ENCODE results near the gene RAB33B.
"Not testable (repeated sequence)": the region's sequence is repeated elsewhere in the genome, so short reads cannot be mapped to it uniquely, and the experiment has no call there.

Gene RAB33B

DNA sequence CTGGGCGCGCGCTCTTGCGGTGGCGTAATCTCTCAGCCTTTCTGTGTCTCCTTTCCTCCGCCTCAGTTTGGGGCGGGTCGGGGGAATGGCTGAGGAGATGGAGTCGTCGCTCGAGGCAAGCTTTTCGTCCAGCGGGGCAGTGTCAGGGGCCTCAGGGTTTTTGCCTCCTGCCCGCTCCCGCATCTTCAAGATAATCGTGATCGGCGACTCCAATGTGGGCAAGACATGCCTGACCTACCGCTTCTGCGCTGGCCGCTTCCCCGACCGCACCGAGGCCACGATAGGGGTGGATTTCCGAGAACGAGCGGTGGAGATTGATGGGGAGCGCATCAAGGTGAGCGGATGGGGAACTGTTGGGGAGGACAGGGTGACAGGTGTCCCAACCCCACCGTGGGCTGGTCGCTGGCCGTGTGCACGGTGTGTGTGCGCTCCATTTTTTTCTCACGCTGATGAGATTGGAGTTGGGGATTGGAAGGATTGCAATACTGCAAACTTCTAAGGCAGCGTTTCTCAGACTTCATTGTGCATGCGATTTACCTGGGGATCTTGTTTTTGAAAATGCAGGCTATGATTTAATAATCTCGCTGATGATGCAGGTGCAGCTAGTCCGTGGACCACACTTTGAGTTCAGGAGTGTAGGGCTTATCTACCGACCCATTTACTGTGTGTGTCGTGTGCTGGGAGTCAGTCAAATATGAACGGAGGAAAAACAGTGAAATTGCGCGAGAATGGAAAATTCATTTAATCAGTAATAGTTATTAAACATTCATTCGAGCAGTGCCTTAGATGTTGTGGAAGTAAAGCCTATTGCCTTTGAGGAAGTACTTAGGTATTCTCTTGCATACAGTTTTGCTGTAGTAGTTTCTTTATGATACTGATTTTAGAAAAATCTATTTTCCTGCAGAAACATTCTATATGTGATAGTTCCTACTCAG, at the start of gene RAB33B:
Gene RAB33B, plus strand, starts transcription at position 11 of the 935 bp plus-strand sequence. Its CDS starts 75 bp downstream, at position 86.
- DNase-seq = no peak

DNA sequence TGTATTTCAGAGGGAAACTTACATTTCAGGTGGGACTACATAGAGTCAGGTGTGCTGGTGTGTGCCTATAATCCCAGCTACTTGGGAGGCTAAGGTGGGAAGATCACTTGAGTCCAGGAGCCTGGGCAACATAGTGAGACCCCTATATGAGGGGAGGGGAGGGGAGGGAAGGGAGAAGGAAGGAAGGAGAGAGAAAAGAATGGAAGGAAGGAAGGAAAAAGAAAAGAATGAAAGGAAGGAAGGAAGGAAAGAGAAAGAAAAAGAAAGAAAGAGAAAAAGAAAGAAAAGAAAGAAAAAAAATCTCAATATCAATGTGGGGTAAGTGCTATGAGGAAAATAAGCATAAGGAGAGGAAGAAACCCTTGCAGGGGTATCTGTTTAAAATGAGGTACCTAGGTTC, 43.6 kb upstream of the RAB33B start:
- no peak for DNase-seq

DNA sequence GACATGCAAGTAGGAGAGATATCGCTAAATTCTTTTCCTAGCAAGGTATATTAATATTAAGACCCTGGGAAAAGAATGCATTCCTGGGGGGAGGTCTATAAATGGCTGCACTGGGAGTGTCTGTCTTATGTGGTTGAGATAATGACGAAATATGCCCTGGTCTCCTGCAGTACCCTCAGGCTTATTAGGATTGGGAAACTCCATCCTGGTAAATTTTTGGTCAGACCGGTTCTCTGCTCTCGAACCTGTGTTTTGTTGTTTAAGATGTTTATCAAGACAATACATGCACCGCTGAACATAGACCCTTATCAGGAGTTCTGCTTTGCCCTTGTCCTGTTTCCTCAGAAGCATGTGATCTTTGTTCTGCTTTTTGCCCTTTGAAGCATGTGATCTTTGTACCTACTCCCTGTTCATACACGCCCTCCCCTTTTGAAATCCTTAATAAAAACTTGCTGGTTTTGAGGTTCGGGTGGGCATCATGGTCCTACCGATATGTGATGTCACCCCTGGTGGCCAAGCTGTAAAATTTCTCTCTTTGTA, 39.2 kb upstream of the RAB33B start:
- not testable (repeated sequence) for DNase-seq

DNA sequence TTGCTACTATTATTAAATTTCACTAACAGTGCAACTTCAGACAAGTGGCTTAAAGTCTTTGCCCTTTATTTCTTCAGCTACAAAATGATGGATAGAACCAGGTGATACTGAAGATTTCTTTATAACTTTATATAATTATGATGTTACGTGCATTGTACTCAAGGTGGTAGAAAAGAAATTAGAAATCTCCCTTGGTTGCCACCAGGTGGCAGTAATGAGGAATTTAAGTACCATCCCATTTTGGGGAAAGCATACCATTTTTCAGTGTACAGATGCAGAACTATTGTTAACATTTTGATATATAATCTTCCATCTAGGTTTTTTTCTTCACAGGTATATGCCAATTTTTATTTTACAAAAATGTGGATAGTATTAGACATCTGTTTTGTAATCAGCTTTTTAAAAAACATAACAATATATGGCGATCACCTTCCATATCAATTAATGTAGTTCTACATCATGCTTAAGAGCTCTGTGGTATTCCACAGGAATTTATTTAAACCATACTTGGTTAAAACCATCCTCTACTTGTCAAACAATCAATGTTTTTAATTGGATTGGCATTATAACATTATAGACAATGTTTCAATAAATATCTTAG, 37.7 kb upstream of the RAB33B start:
- DNase-seq = peak in 1 of 2 donors; percentile 26

DNA sequence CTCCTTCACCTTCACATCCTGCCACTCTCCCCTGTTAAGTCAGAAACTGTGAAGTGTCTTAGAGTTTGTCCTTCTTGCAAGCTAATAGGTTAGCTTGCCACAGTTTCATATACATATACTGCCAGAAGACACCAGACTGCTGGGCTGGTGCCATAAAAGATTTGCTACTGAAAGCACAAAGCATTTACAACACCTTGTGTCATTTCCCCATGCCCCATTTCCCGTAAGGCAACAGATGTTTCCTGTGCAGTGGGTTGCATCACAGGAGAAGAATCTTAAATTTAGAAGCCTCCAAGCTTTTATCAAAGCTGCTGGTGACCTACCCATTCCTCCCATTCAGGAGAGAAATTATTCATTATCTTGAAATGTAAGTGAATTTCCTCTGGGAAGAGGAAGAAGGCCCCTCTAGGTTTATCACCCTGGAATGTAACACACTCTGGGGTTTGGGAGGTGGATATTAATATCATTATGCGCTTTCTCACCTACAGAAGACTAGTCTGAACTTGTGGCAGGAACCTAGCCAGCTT, 34.5 kb upstream of the RAB33B start:
- DNase-seq = peak in 1 of 2 donors; percentile 8

DNA sequence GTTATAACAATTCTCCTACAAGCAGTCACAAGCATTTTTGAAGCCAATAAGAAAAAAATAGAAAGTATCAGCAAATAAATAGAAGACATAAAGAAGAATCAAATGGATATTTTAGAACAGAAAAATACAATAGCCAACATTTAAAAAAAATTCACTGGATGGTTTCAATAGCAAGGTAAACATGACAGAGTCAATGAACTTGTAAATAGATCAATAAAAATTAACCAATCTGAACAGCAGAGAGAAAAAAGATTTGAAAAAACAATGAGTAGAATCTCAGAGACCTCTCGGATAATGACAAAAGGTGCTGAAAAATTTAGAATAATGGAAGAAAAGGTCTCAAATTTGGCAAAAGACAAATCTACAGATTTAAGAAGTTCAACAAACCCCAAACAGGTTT, 33.3 kb upstream of the RAB33B start:
- no peak for DNase-seq

DNA sequence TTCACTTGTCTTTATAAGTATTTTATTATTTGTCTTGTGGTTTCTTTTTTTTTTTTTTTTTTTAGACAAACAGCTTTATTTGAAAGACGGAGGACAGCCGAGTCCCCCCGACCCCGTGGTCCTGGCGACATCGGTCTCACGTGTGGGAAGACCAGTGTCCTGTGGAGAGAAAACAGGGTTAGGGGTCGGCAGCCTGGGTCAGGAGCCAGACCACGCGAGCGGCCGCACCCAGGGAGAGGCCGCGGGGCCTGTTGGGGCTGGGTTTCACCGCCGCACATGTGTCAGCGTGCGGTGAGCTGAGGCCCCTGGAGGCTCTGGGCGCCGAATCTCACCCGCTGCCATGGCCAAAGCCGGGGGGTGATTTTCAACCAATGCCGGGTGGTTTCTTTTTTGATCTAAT, 17.8 kb upstream of the RAB33B start:
- DNase-seq = no peak

DNA sequence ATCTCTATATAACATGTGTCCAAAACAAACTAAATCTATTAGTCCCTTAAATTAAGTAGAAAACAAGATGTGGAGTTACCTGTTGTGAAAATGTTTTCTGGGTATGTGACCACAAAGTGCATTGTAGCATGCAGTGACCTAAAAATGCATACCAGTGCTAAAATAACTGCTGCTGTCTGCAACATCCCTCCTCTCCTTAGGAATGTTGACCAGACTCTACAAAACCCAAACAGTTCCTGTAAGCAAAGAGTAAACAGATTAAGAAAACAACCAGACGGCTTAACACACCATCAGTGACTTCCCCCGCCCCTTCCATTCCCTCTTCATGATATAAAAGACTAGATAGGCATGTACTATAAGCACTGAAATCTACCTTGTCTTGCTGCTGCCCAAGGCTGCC, 15.8 kb upstream of the RAB33B start:
- no peak for DNase-seq

DNA sequence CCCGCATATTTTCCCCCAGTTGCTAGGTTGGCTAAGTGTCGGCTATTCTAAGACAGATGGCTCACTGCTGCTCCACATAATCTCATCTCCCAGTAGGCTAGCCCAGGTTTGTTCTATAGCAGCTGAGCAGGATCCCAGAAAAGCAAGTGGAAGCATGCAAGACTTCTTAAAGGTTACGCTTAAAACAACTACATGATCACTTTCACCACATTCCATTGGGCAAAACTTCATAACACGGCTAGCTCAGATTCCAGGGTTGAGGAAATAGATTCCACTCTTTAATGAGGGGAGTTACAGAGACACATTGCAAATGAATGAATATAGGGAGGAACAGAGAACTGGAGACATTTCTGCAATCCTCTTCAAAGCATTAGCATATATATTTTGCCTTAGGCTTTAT, 12.9 kb upstream of the RAB33B start:
- no peak for DNase-seq

DNA sequence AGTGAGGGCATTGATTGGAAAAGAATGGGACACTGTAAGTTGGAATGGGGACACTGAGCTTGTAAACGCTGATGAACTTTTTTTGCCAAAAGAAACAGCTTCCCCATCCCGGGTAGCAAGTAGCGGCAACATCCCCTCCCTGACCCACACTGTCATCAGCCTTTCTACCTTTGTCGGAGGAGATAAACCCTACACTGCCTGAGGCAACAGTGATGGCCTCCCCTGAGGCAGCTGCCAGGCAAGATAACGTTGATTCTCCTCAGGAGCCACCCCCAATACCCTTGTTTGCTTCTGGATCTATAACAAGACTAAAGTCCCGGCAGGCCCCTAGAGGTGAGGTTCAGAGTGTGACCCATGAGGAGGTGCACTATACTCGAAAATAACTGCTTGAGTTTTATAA, 10.3 kb upstream of the RAB33B start:
- no peak for DNase-seq

DNA sequence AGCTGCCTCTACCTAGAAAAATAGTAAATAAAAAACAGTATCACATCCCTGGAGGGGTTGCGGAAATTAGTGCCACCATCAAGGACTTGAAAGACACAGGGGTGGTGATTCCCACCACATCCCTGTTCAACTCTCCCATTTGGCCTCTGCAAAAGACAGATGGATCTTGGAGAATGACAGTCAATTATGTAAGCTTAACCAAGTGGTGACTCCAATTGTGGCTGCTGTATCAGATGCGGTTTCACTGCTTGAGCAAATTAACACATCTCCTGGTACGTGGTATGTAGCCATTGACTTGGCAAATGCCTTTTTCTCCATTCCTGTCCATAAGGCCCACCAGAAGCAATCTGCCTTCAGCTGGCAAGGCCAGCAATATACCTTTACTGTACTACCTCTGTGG, 9.0 kb upstream of the RAB33B start:
- DNase-seq = not testable (repeated sequence)

DNA sequence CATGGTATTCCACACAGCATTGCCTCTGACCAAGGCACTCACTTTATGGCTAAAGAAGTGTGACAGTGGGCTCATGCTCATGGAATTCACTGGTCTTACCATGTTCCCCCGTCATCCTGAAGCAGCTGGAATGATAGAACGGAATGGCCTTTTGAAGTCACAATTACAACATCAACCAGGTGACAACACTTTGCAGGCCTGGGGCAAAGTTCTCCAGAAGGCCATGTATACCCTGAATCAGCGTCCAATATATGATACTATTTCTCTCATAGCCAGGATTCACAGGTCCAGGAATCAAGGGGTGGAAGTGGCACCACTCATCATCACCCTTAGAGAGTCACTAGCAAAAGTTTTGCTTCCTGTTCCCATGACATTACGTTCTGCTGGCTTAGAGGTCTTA, 6.8 kb upstream of the RAB33B start:
- not testable (repeated sequence) for DNase-seq

DNA sequence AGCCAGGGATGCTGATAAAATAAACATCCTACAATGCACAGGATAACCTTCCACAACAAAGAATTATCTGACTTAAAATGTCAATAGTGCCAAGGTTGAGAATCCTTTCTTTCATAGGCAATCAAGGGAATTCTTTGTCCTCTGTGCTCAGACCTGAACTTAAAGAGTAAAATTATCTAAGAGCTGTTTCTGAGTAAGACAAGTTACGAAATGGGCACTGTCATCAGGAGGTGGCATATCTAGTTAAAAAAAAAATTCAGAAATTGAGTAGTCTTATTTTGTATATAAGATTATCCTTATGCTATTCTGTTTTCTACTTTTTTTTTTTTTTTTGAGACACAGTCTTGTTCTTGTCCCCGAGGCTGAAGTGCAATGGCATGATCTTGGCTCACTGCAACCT, 3.3 kb upstream of the RAB33B start:
- DNase-seq = no peak

DNA sequence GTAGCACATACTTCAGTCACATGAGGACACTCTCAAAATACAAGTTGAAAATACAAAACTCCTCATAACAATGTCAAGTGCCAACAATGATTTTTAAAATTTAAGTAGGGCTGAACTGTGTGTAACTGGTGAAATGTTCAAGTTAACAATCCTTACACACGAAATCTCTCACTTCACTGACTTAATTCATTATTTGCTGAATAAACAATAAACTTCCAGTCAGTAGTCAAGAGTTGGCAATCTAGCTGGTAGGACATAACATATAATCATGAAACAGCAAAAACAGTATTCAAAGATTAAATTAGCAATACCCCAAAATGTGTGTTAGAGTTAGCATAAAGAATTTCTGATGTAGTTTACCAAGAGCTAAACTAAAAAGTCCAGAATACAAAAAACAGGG, 1.9 kb upstream of the RAB33B start:
- no peak for DNase-seq

DNA sequence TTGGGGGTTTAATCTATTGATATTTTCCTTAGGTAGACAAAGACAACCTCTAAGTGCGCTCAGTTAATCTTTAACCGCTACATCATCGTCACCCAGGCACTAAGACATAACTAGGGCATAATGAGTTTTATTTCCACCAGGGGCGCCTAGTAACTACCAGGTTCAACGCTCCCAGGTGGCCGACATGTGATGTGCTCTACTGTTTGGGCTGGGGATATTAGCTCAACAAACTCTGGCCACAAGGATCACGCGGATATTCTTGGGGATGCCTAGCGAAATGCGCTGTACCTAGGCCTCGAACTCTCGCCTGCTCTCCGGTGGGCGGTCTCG, 915 bp upstream of the RAB33B start:
- DNase-seq = peak; percentile 67 to 69

DNA sequence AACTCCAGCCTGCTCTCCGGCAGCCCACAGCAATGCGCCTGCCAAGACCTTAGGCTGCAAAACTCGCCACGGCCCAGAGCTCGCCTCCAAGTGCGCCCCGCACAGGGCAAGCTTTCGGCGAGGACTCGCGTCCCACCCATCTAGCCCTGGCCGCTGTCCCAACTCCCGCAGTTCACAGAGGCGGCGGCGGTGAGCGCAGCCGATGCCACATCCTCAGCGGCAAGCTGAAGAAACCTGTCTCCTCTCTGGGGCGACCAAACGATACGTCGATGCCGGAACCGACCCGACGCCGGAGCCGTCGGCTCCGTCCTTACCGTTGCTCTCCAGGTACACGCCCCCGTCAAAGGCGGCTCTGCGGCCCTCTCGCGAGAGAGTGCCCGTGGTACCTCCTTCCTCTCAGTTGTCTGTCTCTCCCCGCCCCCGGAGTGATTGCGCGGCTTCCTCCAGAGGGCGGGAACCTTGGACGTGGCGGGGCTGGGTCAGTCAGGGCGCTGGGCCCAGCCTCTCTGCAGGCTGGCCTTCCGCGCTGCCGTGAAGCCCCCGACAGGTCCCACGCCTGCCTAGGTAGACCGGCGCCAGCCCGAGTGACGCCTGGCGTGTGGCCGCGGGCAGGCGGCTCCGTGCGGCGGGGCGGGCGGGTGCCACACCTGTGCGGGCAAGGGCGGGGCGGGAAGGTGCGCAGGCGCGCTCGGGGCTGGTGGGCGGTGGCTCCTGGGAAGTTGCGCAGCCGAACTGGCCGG, 380 bp upstream of the RAB33B start:
- peak; percentile 96 to 97 for DNase-seq

DNA sequence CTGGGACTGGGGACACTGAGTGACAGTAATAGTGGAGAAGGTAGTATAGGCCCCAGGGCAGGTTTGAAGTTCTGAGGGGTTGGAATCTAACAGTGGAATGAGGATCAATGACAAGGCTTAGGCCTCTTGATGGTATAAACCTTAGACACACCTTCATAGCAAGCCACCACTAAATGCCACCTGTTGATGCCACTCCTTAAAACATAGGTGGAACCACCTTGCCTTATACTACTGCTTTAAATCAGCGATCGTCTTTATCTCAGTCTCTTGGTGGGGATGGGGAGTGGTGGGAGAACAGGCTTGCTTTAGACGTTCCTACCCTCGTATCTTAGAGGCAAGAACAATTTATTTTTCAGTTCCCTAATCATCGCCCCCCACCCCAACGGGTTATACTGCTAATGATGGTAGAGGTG, 1.2 kb downstream of the RAB33B start:
- no peak for DNase-seq

DNA sequence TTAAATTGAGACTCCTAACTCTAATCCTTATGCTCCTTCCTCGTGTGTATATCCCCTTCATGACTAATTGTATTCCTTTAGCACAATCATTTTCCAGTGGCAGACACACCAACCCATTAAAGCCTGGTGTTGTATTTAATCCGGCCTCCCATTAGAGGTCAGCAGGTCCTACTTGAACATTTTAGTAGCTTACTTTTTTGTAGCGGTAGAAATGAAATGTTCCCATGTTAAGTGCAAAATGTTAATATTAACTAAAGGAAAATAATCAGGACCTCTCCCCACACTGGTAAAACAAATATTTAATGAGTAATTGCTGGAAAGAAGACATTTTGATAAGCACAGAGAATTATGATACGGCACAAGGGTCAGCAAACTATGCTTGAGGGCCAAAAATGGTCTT, 3.4 kb downstream of the RAB33B start:
- no peak for DNase-seq

DNA sequence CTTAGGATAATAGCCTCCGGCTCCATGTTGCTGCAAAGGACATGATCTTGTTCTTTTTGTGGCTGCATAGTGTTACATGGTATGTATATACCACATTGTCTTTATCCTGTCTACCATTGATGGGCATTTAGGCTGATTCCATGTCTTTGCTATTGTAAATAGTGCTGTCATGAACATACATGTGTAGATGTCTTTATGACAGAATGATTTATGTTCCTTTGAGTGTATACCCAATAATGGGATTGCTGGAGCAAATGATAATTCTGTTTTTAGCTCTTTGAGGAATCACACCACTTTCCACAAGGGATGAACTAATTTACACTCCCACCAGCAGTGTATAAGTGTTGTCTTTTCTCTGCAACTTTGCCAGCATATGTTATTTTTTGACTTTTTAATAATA, 4.6 kb downstream of the RAB33B start:
- no peak for DNase-seq

DNA sequence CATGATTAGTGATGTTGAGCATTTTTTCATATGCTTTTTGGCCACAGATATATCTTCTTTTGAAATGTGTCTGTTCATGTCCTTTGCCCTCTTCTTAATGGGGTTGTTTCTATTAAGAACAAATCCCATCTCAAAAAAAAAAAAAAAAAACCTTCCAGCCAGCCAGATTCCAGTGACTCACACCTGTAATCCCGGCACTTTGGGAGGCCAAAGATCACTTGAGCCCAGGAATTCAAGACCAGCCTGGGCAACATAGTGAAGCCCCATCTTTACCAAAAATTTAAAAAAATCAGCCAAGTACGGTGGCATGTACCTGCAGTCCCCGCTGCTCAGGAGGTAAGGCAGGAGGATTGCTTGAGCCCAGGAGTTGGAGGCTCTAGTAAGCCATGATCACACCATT, 5.1 kb downstream of the RAB33B start:
- DNase-seq = no peak

DNA sequence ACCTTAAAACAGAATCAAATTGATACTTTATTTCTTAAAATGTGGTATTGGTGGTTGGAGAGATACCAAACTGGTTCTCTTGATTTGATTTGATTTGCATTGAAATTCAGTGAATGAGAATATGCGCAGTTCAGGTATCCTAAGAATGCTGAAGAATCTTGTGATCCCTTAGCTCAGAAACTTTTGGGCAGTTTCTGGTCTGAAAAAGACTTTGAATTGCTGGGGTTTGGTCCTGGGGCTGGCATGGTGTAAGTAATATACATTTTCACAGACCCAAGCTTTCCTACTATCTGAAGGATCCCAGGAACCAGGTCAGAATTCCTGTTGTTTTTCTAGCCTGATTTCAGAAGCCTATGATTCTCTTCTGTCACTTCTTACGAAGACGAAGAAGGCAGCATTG, 6.6 kb downstream of the RAB33B start:
- DNase-seq = no peak

DNA sequence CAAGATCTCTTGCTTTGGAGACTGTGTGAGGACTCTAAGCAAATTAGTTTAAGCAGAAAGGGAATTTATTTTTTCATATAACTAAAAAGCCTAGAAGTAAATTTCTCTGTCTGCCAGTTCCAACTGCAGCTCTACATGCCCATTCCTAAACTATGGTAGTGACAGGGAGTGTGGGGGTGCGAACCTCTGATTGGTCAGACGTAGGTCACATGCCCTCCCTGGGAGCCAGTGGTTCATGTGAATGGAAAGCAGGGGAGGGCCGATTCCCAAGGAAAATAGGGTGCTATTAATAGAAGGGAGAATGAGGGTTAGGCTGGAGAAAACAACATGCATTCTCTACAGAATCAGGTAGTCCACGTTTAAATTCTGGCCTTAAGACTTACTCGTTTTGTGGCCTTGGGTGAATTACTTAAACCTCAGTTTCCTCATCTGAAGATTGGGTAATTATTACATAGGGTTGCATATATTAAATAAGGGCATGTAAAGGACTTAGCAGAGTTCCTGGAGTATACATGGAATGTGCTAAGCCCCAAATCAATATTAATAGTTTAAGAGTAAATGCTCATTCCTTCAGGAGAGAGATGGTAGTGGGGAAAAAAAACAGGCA, 7.2 kb downstream of the RAB33B start:
- no peak for DNase-seq

DNA sequence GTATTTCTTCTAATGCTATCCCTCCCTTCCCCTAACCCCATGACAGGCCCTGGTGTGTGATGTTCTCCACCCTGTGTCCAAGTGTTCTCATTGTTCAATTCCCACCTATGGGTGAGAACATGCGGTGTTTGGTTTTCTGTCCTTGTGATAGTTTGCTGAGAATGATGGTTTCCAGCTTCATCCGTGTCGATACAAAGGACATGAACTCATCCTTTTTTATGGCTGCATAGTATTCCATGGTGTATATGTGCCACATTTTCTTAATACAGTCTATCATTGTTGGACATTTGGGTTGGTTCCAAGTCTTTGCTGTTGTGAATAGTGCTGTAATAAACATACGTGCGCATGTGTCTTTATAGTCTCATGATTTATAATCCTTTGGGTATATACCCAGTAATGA, 10.6 kb downstream of the RAB33B start:
- DNase-seq = not testable (repeated sequence)

Data from activated CD4-positive, alpha-beta T cell treated with anti-CD3 and anti-CD28 coated beads for 4 hours (primary cell).